ENCODE measurements around the gene RHOF. TPM values are rescaled to one million over a fixed set of nuclear protein-coding genes. Genes with fewer than 3 reads are reported as not detected.
"Not testable (repeated sequence)": the region's sequence is repeated elsewhere in the genome, so short reads cannot be mapped to it uniquely, and the experiment has no call there.

Gene RHOF
- total RNA-seq, 1 donor from 2014 or later, result 31.9 TPM

- H3K27me3 Mint-ChIP-seq (ENCODE audit: low read depth, unreplicated experiment), result no peaks in the 10 kb centered on the region
- Histone ChIP-seq H3K27me3 (ENCODE audit: insufficient read depth, low read length) (no peaks in the 10 kb centered on the region), H4K20me1 (ENCODE audit: insufficient read depth, low read length) (peaks cover 21% of the 10 kb centered on the region), H3K27ac (ENCODE audit: low read depth, low read length) (no peak overlapping the region), H3K79me2 (ENCODE audit: insufficient read depth, low read length) (peaks cover 27% of the 10 kb centered on the region), H3K4me2 (ENCODE audit: low read length) (peak overlapping the region; percentile 98), H3K9ac (ENCODE audit: low read length) (peak overlapping the region; percentile 75), H2AFZ (ENCODE audit: low read depth, low read length) (no peak overlapping the region), H3K36me3 (ENCODE audit: insufficient read depth, low read length) (no peaks in the 10 kb centered on the region), H3K4me3 (ENCODE audit: insufficient read depth, low read depth, low read length) (peak overlapping the region; percentile 54), H3K9me3 (ENCODE audit: insufficient read depth, low read depth, low read length) (no peaks in the 10 kb centered on the region), H3K4me1 (ENCODE audit: insufficient read depth, low read length) (peaks cover 46% of the 10 kb centered on the region)
- no peaks in the 10 kb centered on the region for H3K9me3 Mint-ChIP-seq (ENCODE audit: unreplicated experiment)
- TF ChIP-seq CTCF (IDR thresholded peaks at IDR 0.05; ENCODE audit: insufficient read depth, low read depth, low read length), result no peak
- DNase-seq (ENCODE audit: low read depth) (no peak), FAIRE-seq (no peak)
- H3K4me1 Mint-ChIP-seq (ENCODE audit: low read depth, unreplicated experiment), result peaks cover 35% of the 10 kb centered on the region
- peak overlapping the region; percentile 86 for H3K27ac Mint-ChIP-seq (ENCODE audit: unreplicated experiment)
- peak overlapping the region; percentile 89 for H3K4me3 Mint-ChIP-seq (ENCODE audit: unreplicated experiment)
- peaks cover 2% of the 10 kb centered on the region for H3K36me3 Mint-ChIP-seq (ENCODE audit: low read depth, unreplicated experiment)
These were observed 665 bp downstream of the RHOF start for GRCh38 chr12:121792607-121793439.

DNA sequence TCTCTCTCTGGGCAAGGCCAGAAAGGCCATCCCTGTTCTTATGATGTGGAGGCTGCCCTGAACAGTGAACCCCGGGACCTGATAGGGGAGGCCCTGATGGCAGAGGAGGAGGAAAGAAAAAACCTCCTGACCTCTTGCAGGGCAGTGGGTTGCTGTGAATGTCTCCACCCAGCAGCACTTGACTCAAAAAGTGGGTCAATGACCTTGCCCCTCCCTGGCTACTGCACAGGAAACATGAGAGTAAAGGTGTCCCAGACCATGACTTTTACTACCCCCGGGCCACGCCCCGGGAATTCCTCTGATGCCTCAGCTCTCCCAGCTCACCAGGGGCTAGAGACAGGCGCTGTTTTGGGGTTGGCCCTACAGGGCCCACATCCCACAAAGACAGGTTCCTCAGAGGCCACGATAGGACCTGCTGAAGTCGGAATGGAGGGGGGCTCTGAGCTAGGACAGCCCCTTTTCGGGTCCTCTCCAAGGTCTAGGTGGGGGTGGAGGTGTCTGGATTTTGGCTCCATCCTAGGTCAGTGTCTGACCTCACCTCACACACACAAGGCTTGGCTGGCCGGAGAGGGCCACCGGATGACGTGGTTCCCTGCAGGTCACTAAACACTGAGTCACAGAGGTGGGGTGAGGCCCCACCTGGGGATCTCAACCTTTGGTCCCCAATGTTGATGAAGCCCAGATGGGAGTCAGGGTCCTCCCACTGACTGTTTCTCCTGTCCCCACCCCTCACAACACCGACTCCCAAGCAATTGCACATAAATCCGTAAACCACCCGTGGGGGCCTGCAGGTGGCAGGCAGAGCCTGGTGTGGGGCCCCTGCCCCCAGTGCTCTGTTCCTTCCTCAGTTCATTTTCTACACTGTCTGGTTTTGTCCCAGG lies 1.6 kb downstream of the RHOF start:
- Histone ChIP-seq H3K4me1 (ENCODE audit: insufficient read depth, low read length) (peaks cover 37% of the 10 kb centered on the region), H3K79me2 (ENCODE audit: insufficient read depth, low read length) (peaks cover 18% of the 10 kb centered on the region), H3K4me3 (ENCODE audit: insufficient read depth, low read depth, low read length) (no peak overlapping the region), H3K27me3 (ENCODE audit: insufficient read depth, low read length) (no peaks in the 10 kb centered on the region), H3K9me3 (ENCODE audit: insufficient read depth, low read depth, low read length) (no peaks in the 10 kb centered on the region), H2AFZ (ENCODE audit: low read depth, low read length) (no peak overlapping the region), H3K4me2 (ENCODE audit: low read length) (no peak overlapping the region), H3K9ac (ENCODE audit: low read length) (no peak overlapping the region), H4K20me1 (ENCODE audit: insufficient read depth, low read length) (peaks cover 20% of the 10 kb centered on the region), H3K36me3 (ENCODE audit: insufficient read depth, low read length) (no peaks in the 10 kb centered on the region), H3K27ac (ENCODE audit: low read depth, low read length) (no peak overlapping the region)
- H3K4me3 Mint-ChIP-seq (ENCODE audit: unreplicated experiment), result peak overlapping the region; percentile 89
- no peak for DNase-seq (ENCODE audit: low read depth)
- H3K27me3 Mint-ChIP-seq (ENCODE audit: low read depth, unreplicated experiment), result no peaks in the 10 kb centered on the region
- no peak for FAIRE-seq
- H3K9me3 Mint-ChIP-seq (ENCODE audit: unreplicated experiment), result no peaks in the 10 kb centered on the region
- H3K4me1 Mint-ChIP-seq (ENCODE audit: low read depth, unreplicated experiment), result peaks cover 30% of the 10 kb centered on the region
- H3K27ac Mint-ChIP-seq (ENCODE audit: unreplicated experiment), result peak overlapping the region; percentile 86
- H3K36me3 Mint-ChIP-seq (ENCODE audit: low read depth, unreplicated experiment), result peaks cover 2% of the 10 kb centered on the region
- TF ChIP-seq EZH2 (IDR thresholded peaks at IDR 0.05; ENCODE audit: insufficient read depth, low read length) (no peak), CTCF (IDR thresholded peaks at IDR 0.05; ENCODE audit: insufficient read depth, low read depth, low read length) (no peak)

GRCh38 chr12:121790785-121791184 lies 2.7 kb downstream of the RHOF start:
- not testable (repeated sequence) for H3K4me3 ChIP-seq (ENCODE audit: insufficient read depth, low read depth, low read length); H3K27me3 Mint-ChIP-seq (ENCODE audit: low read depth, unreplicated experiment); H3K27ac ChIP-seq (ENCODE audit: low read depth, low read length); H3K79me2 ChIP-seq (ENCODE audit: insufficient read depth, low read length); FAIRE-seq; H3K9ac ChIP-seq (ENCODE audit: low read length); H3K27me3 ChIP-seq (ENCODE audit: insufficient read depth, low read length); H3K4me2 ChIP-seq (ENCODE audit: low read length); H3K9me3 ChIP-seq (ENCODE audit: insufficient read depth, low read depth, low read length); H3K36me3 ChIP-seq (ENCODE audit: insufficient read depth, low read length); DNase-seq (ENCODE audit: low read depth); H3K4me3 Mint-ChIP-seq (ENCODE audit: unreplicated experiment); H3K9me3 Mint-ChIP-seq (ENCODE audit: unreplicated experiment); H3K36me3 Mint-ChIP-seq (ENCODE audit: low read depth, unreplicated experiment); H2AFZ ChIP-seq (ENCODE audit: low read depth, low read length)
- Mint-ChIP-seq H3K4me1 (ENCODE audit: low read depth, unreplicated experiment) (peaks cover 25% of the 10 kb centered on the region), H3K27ac (ENCODE audit: unreplicated experiment) (peak overlapping the region; percentile 26)
- Histone ChIP-seq H3K4me1 (ENCODE audit: insufficient read depth, low read length) (peaks cover 35% of the 10 kb centered on the region), H4K20me1 (ENCODE audit: insufficient read depth, low read length) (peaks cover 21% of the 10 kb centered on the region)

All from astrocyte (in vitro differentiated cells and primary cell).